K562 (cell line): ENCODE results near the gene BCL7C. TPM values are rescaled to one million over a fixed set of nuclear protein-coding genes. Genes with fewer than 3 reads are reported as not detected.

Experiments used
- CXXC5 ChIP-seq: fragments of 250-450 bp; sonication (Bioruptor Pico); IDR thresholded peaks from 2 replicates; pipeline ENCODE4 v1.8.0; 2022; ENCODE audit warnings: inconsistent platforms, mild to moderate bottlenecking, moderate library complexity
- HSF4 ChIP-seq: fragments of 250-450 bp; sonication (Bioruptor Pico); IDR thresholded peaks from 2 replicates; pipeline ENCODE4 v2.1.2; 2022; ENCODE audit warnings: mild to moderate bottlenecking, moderate library complexity, borderline replicate concordance
- KAT2B ChIP-seq: IDR thresholded peaks from one replicate; pipeline ENCODE4 v1.6.1; 2012; ENCODE audit warnings: low read depth, mild to moderate bottlenecking, control low read depth, inconsistent platforms, low read length, moderate library complexity
- SRF ChIP-seq, 2 experiments: fragments of 250-450, 450-650 bp in 1 of 2; sonication (Bioruptor Pico) in 1 of 2; sonication (generic) in 1 of 2; formaldehyde crosslinking; IDR thresholded peaks; 2 replicates each; pipeline versions ENCODE4 v1.5.0 to v1.5.1; 2020 to 2022; ENCODE audit warnings: mild to moderate bottlenecking in 1 of 2, missing genetic modification reagents in 1 of 2
- ZNF23 ChIP-seq: fragments of 250-450 bp; sonication (Bioruptor Pico); IDR thresholded peaks from 2 replicates; pipeline ENCODE4 v1.4.0; 2020; ENCODE audit warnings: mild to moderate bottlenecking
- polyA plus RNA-seq, 8 experiments: library from polyadenylated mRNA; depleted of rRNA in 4 of 8; stranded (reverse) in 5 of 8; unstranded in 3 of 8; fragments of >200 nt; fragmentation: Nextera tagmentation in 2 of 8; fragmentation: Illumina TruSeq in 1 of 8; extraction: Ambion mirVana in 2 of 8; extraction: Trizol in 1 of 8; gene quantifications; 2 replicates each; pipeline versions ENCODE4 v1.2.1 to v1.2.3, GENCODE V29; 2011 to 2014; ENCODE audit warnings: inconsistent platforms in 1 of 8, missing spikeins in 1 of 8
- total RNA-seq, 7 experiments: library from RNA; depleted of rRNA in 6 of 7; stranded (reverse); fragments of >200 nt in 6 of 7; fragmentation: Illumina TruSeq in 2 of 7; extraction: Trizol in 2 of 7; gene quantifications; 2 replicates each; pipeline versions ENCODE4 v1.2.1 to v1.2.3, GENCODE V29; 2011 to 2021; ENCODE audit warnings: low replicate concordance in 1 of 7
- TF ChIP-seq, protein P1 (sequence below): sonication (generic); formaldehyde crosslinking; IDR thresholded peaks from 2 replicates; pipeline ENCODE4 v1.8.0; 2022; ENCODE audit warnings: mild to moderate bottlenecking, missing genetic modification reagents
- TF ChIP-seq, protein P2 (sequence below): sonication (generic); formaldehyde crosslinking; IDR thresholded peaks from 2 replicates; pipeline ENCODE4 v1.8.0; 2022; ENCODE audit warnings: missing genetic modification reagents, mild to moderate bottlenecking, borderline replicate concordance
- TF ChIP-seq, protein P3 (sequence below): IDR thresholded peaks from 3 replicates; pipeline ENCODE4 v1.6.1; 2011; ENCODE audit warnings: borderline replicate concordance, mild to moderate bottlenecking, moderate library complexity; ENCODE audit not compliant: insufficient read length; ENCODE audit errors: extremely low read depth
- TF ChIP-seq, protein P4 (sequence below): sonication (generic); formaldehyde crosslinking; IDR thresholded peaks from 2 replicates; pipeline ENCODE4 v1.8.0; 2023; ENCODE audit warnings: mild to moderate bottlenecking, missing genetic modification reagents
- TF ChIP-seq, protein P5 (sequence below): fragments of 450-650 bp; formaldehyde crosslinking; IDR thresholded peaks from 2 replicates; pipeline ENCODE4 v1.4.0; 2020; ENCODE audit warnings: mild to moderate bottlenecking

BCL7C gene
- total and polyA plus RNA-seq, 9 of the 15 experiments (the other 6 are each of a cell fraction or from before 2014, with no cell fraction given), result 1.7 to 85.8 (median 19.6) TPM

DNA sequence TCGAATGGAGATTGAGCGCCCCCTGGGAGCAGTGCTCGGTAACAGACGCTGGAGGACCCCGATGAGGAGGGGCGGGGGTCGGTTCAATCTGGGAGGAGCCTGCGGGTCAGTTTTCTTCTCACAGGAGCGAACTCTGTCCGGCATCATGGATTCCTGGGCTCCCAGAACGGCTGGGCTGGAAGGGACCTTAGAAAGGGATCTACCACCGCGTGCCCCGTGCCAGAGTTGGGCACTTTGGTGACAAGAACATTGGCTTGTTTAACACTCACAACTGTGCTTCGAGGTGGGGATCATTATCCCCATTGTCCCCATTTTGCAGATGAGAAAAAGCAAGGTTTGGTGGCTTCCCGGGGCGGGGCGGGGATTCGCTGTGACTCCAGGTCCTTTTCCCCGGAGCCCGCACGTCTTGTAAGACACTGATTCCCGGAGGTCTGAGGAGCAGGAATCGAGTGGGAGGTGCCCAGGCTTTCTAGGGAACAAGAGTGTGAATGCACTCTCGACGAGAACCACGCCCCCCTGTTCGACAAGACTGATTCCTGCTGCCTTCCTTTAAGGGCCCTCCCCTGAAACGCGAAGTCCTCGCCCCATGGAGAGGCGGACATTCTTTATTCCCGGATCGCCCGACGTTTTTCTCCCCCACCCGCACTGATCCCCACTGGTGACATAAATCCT lies 28.0 kb upstream of the BCL7C start (continued):
- TF ChIP-seq, protein P1, sequence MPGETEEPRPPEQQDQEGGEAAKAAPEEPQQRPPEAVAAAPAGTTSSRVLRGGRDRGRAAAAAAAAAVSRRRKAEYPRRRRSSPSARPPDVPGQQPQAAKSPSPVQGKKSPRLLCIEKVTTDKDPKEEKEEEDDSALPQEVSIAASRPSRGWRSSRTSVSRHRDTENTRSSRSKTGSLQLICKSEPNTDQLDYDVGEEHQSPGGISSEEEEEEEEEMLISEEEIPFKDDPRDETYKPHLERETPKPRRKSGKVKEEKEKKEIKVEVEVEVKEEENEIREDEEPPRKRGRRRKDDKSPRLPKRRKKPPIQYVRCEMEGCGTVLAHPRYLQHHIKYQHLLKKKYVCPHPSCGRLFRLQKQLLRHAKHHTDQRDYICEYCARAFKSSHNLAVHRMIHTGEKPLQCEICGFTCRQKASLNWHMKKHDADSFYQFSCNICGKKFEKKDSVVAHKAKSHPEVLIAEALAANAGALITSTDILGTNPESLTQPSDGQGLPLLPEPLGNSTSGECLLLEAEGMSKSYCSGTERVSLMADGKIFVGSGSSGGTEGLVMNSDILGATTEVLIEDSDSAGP (CRISPR knock-in tag), result 0 out of 2 replicates have a peak, but pooled peaks have one; percentile 65
- TF ChIP-seq ZNF23 (CRISPR knock-in tag) (no peak), KAT2B (no peak), HSF4 (CRISPR knock-in tag) (no peak), SRF (CRISPR knock-in tag; IDR thresholded peaks at IDR 0.05) (peak in 1 of 2 experiments; percentile 28; a peak in 1 of 4 replicates), CXXC5 (no peak)
- TF ChIP-seq, protein P2, sequence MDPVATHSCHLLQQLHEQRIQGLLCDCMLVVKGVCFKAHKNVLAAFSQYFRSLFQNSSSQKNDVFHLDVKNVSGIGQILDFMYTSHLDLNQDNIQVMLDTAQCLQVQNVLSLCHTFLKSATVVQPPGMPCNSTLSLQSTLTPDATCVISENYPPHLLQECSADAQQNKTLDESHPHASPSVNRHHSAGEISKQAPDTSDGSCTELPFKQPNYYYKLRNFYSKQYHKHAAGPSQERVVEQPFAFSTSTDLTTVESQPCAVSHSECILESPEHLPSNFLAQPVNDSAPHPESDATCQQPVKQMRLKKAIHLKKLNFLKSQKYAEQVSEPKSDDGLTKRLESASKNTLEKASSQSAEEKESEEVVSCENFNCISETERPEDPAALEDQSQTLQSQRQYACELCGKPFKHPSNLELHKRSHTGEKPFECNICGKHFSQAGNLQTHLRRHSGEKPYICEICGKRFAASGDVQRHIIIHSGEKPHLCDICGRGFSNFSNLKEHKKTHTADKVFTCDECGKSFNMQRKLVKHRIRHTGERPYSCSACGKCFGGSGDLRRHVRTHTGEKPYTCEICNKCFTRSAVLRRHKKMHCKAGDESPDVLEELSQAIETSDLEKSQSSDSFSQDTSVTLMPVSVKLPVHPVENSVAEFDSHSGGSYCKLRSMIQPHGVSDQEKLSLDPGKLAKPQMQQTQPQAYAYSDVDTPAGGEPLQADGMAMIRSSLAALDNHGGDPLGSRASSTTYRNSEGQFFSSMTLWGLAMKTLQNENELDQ, result no peak
- TF ChIP-seq, protein P3, sequence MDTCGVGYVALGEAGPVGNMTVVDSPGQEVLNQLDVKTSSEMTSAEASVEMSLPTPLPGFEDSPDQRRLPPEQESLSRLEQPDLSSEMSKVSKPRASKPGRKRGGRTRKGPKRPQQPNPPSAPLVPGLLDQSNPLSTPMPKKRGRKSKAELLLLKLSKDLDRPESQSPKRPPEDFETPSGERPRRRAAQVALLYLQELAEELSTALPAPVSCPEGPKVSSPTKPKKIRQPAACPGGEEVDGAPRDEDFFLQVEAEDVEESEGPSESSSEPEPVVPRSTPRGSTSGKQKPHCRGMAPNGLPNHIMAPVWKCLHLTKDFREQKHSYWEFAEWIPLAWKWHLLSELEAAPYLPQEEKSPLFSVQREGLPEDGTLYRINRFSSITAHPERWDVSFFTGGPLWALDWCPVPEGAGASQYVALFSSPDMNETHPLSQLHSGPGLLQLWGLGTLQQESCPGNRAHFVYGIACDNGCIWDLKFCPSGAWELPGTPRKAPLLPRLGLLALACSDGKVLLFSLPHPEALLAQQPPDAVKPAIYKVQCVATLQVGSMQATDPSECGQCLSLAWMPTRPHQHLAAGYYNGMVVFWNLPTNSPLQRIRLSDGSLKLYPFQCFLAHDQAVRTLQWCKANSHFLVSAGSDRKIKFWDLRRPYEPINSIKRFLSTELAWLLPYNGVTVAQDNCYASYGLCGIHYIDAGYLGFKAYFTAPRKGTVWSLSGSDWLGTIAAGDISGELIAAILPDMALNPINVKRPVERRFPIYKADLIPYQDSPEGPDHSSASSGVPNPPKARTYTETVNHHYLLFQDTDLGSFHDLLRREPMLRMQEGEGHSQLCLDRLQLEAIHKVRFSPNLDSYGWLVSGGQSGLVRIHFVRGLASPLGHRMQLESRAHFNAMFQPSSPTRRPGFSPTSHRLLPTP, result no peak
- TF ChIP-seq, protein P4, sequence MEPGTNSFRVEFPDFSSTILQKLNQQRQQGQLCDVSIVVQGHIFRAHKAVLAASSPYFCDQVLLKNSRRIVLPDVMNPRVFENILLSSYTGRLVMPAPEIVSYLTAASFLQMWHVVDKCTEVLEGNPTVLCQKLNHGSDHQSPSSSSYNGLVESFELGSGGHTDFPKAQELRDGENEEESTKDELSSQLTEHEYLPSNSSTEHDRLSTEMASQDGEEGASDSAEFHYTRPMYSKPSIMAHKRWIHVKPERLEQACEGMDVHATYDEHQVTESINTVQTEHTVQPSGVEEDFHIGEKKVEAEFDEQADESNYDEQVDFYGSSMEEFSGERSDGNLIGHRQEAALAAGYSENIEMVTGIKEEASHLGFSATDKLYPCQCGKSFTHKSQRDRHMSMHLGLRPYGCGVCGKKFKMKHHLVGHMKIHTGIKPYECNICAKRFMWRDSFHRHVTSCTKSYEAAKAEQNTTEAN (CRISPR knock-in tag), result no peak
- TF ChIP-seq, protein P5, sequence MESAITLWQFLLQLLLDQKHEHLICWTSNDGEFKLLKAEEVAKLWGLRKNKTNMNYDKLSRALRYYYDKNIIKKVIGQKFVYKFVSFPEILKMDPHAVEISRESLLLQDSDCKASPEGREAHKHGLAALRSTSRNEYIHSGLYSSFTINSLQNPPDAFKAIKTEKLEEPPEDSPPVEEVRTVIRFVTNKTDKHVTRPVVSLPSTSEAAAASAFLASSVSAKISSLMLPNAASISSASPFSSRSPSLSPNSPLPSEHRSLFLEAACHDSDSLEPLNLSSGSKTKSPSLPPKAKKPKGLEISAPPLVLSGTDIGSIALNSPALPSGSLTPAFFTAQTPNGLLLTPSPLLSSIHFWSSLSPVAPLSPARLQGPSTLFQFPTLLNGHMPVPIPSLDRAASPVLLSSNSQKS (CRISPR knock-in tag), result 0 out of 2 replicates have a peak, but pooled peaks have one; percentile 51
